GM18520 (cell line): ENCODE results near the gene AMDHD2.

Experiments
- ATAC-seq: cut with Tn5 transposase; IDR thresholded peaks from one replicate; pipeline ENCODE4 v1.9.1; 2021; ENCODE audit not compliant: unreplicated experiment

The AMDHD2 gene

GRCh38 chr16:2515180-2515851 lies 4.9 kb upstream of the AMDHD2 start:
- no peak for ATAC-seq

GRCh38 chr16:2516391-2517240 lies 3.6 kb upstream of the AMDHD2 start:
- no peak for ATAC-seq

GRCh38 chr16:2517954-2518605 lies 2.1 kb upstream of the AMDHD2 start:
- no peak for ATAC-seq

- no peak for ATAC-seq
These were observed 1.1 kb upstream of the AMDHD2 start for GRCh38 chr16:2518823-2519710.

- ATAC-seq: no peak
These were observed 475 bp upstream of the AMDHD2 start for GRCh38 chr16:2519711-2520080.

- ATAC-seq: no peak
These were observed 787 bp downstream of the AMDHD2 start for GRCh38 chr16:2520784-2521531.

- ATAC-seq: no peak
These were observed 3.6 kb downstream of the AMDHD2 start for GRCh38 chr16:2523801-2524231.

- ATAC-seq: no peak
These were observed 4.3 kb downstream of the AMDHD2 start for GRCh38 chr16:2524339-2524938.

GRCh38 chr16:2526135-2526534 lies 6.0 kb downstream of the AMDHD2 start:
- ATAC-seq: no peak

GRCh38 chr16:2527071-2527783 lies 7.1 kb downstream of the AMDHD2 start:
- no peak for ATAC-seq

- no peak for ATAC-seq
These were observed 7.6 kb downstream of the AMDHD2 start for GRCh38 chr16:2527784-2528100.

GRCh38 chr16:2528161-2529060 lies 8.2 kb downstream of the AMDHD2 start:
- ATAC-seq: no peak

GRCh38 chr16:2529061-2529931 lies 9.1 kb downstream of the AMDHD2 start:
- no peak for ATAC-seq

- ATAC-seq: no peak
These were observed 9.9 kb downstream of the AMDHD2 start for GRCh38 chr16:2529961-2530628.

- no peak for ATAC-seq
These were observed 10.6 kb downstream of the AMDHD2 start for GRCh38 chr16:2530629-2531318.

- ATAC-seq: no peak
These were observed 11.2 kb downstream of the AMDHD2 start, which contains the start of gene CEMP1 for GRCh38 chr16:2531371-2531695. CEMP1 (minus strand) TSS chr16:2531408; CDS start chr16:2531073, 335 bp downstream.
